K562 (cell line): ENCODE measurements around the gene TEX14. TPM values are rescaled to one million over a fixed set of nuclear protein-coding genes. Genes with fewer than 3 reads are reported as not detected.

Source experiments
- ATAC-seq: fragments of 200-7000 bp; cut with Tn5 transposase; 3 replicates; pipeline ENCODE4 v1.9.1; 2020; ENCODE audit warnings: moderate library complexity
- BruUV-seq: library from RNA; stranded (reverse); fragments of 400-500 nt; replicated peaks from 2 replicates; lab custom pipeline; 2021; lab: Mats Ljungman, UMichigan
- CTCF ChIA-PET: fragments of 300-600 bp; formaldehyde crosslinking; extraction: SDS; loops from one replicate; lab custom pipeline; 2021; ENCODE audit warnings: low intra/inter-chr PET ratio; lab: Yijun Ruan, JAX
- POLR2A ChIA-PET: fragments of 300-600, 350-650 bp; sonication (Branson Sonifier 250); formaldehyde crosslinking; extraction: SDS; loops from one replicate; lab custom pipeline; 2021; ENCODE audit warnings: antibody characterized with exemption, inconsistent platforms; lab: Yijun Ruan, JAX
- DNase-seq, 4 experiments: peaks; one replicate each; pipeline versions ENCODE4 v3.0.0 to v3.0.0-alpha.2; 2011 to 2018; ENCODE audit warnings: low spot score in 3 of 4, mixed read lengths in 3 of 4; ENCODE audit errors: extremely low read depth in 1 of 4
- FAIRE-seq: peaks from 2 replicates; lab custom pipeline; 2011; peaks lifted over from hg19 to GRCh38; lab: Jason Lieb, UNC
- H2AFZ ChIP-seq: 2 replicates; pipeline ENCODE4 v1.6.0; 2011; ENCODE audit warnings: low read depth, low read length, control low read depth, inconsistent platforms
- H3K27ac ChIP-seq: fragments of 200-600 bp; 3 replicates; pipeline ENCODE4 v1.8.0; 2011; ENCODE audit warnings: low read depth, mild to moderate bottlenecking, control low read depth, inconsistent platforms, low read length, moderate library complexity, mixed read lengths; ENCODE audit errors: extremely low read depth
- H3K27me3 ChIP-seq, 2 experiments: fragments of 300-600 bp in 1 of 2; 2 replicates in 1 of 2; 3 replicates in 1 of 2; pipeline versions ENCODE4 v1.6.0 to v1.8.0; 2011; ENCODE audit warnings: inconsistent platforms in 2 of 2, low read length in 2 of 2, mild to moderate bottlenecking in 1 of 2, mixed read lengths in 1 of 2, moderate library complexity in 1 of 2; ENCODE audit not compliant: control insufficient read depth in 2 of 2, insufficient read depth in 2 of 2
- H3K36me3 ChIP-seq: fragments of 300-600 bp; 3 replicates; pipeline ENCODE4 v1.8.0; 2011; ENCODE audit warnings: mild to moderate bottlenecking, low read length, inconsistent platforms; ENCODE audit not compliant: control insufficient read depth, insufficient read depth
- H3K4me1 ChIP-seq, 2 experiments: fragments of 200-600 bp in 1 of 2; replicated peaks in 1 of 2; 2 replicates in 1 of 2; 3 replicates in 1 of 2; pipeline versions ENCODE4 v1.5.1 to v1.8.0; 2011; ENCODE audit warnings: inconsistent platforms in 2 of 2, low read length in 2 of 2, mild to moderate bottlenecking in 1 of 2, mixed read lengths in 1 of 2, moderate library complexity in 1 of 2; ENCODE audit not compliant: control insufficient read depth in 2 of 2, insufficient read depth in 2 of 2
- H3K4me2 ChIP-seq: 2 replicates; pipeline ENCODE4 v1.6.1; 2011; ENCODE audit warnings: low read length, control low read depth, inconsistent platforms, mixed read lengths; ENCODE audit not compliant: insufficient read depth
- H3K4me3 ChIP-seq: fragments of 200-600 bp; sonication (generic), shearing (Covaris generic); 2 replicates; pipeline ENCODE4 v1.5.1; 2016; ENCODE audit warnings: control low read depth, inconsistent platforms
- H3K79me2 ChIP-seq: fragments of 200-600 bp; 3 replicates; pipeline ENCODE4 v1.8.0; 2011; ENCODE audit warnings: low read length, inconsistent platforms; ENCODE audit not compliant: control insufficient read depth, insufficient read depth
- H3K9ac ChIP-seq, 2 experiments: 2 replicates each; pipeline versions ENCODE4 v1.6.0 to v1.6.1; 2011; ENCODE audit warnings: low read depth in 2 of 2, low read length in 2 of 2, control low read depth in 1 of 2, inconsistent platforms in 1 of 2, mild to moderate bottlenecking in 1 of 2, mixed read lengths in 1 of 2; ENCODE audit not compliant: insufficient read depth in 1 of 2
- H3K9me1 ChIP-seq: one replicate; pipeline ENCODE4 v1.6.0; 2011; ENCODE audit warnings: inconsistent platforms, mild to moderate bottlenecking, low read length, moderate library complexity; ENCODE audit not compliant: control insufficient read depth, insufficient read depth
- H3K9me3 ChIP-seq: replicated peaks from 2 replicates; pipeline ENCODE4 v1.5.1; 2011; ENCODE audit warnings: low read depth, low read length, inconsistent platforms; ENCODE audit not compliant: control insufficient read depth, insufficient read depth
- H4K20me1 ChIP-seq: replicated peaks from 2 replicates; pipeline ENCODE4 v1.6.1; 2011; ENCODE audit warnings: low read length, inconsistent platforms, mixed read lengths; ENCODE audit not compliant: control insufficient read depth, insufficient read depth
- HSF4 ChIP-seq: fragments of 250-450 bp; sonication (Bioruptor Pico); IDR thresholded peaks from 2 replicates; pipeline ENCODE4 v2.1.2; 2022; ENCODE audit warnings: mild to moderate bottlenecking, moderate library complexity, borderline replicate concordance
- WGBS: fragments of 100-300 bp; shearing (Covaris generic); methylation state at CpG from one replicate; pipeline ENCODE4 v1.1.6; 2016; ENCODE audit warnings: low coverage, mixed read lengths; ENCODE audit not compliant: insufficient coverage; ENCODE audit errors: missing lambda C conversion rate; 5-methylcytosine and 5-hydroxymethylcytosine counted together
- in situ Hi-C: fragments of 300-500 bp; cut with MboI; formaldehyde crosslinking; loops from 4 replicates; pipeline ENCODE4 v1.15.0; 2018; ENCODE audit warnings: inconsistent platforms, mixed read lengths
- intact Hi-C: fragments of 100-400 bp; cut with micrococcal nuclease; formaldehyde crosslinking; loops from 2 replicates; pipeline ENCODE4 v1.14.2; 2022
- polyA plus RNA-seq, 8 experiments: library from polyadenylated mRNA; depleted of rRNA in 4 of 8; stranded (reverse) in 5 of 8; unstranded in 3 of 8; fragments of >200 nt; fragmentation: Nextera tagmentation in 2 of 8; fragmentation: Illumina TruSeq in 1 of 8; extraction: Ambion mirVana in 2 of 8; extraction: Trizol in 1 of 8; gene quantifications; 2 replicates each; pipeline versions ENCODE4 v1.2.1 to v1.2.3, GENCODE V29; 2011 to 2014; ENCODE audit warnings: inconsistent platforms in 1 of 8, missing spikeins in 1 of 8
- total RNA-seq, 7 experiments: library from RNA; depleted of rRNA in 6 of 7; stranded (reverse); fragments of >200 nt in 6 of 7; fragmentation: Illumina TruSeq in 2 of 7; extraction: Trizol in 2 of 7; gene quantifications; 2 replicates each; pipeline versions ENCODE4 v1.2.1 to v1.2.3, GENCODE V29; 2011 to 2021; ENCODE audit warnings: low replicate concordance in 1 of 7
- TF ChIP-seq, protein P1 (sequence below), 3 experiments: fragments of 200-800 bp in 1 of 3; fragments of 250-450 bp in 1 of 3; fragments of 450-650 bp in 1 of 3; sonication (Bioruptor Pico) in 1 of 3; sonication (Bioruptor generic) in 1 of 3; formaldehyde crosslinking in 1 of 3; IDR thresholded peaks; 2 replicates each; pipeline versions ENCODE4 v1.6.1 to v1.8.0; 2016 to 2022; ENCODE audit warnings: mild to moderate bottlenecking in 2 of 3, missing genetic modification characterization in 2 of 3, missing compliant biosample characterization in 1 of 3, moderate library complexity in 1 of 3

Gene TEX14
- total and polyA plus RNA-seq, 9 of the 15 experiments (the other 6 are each of a cell fraction or from before 2014, with no cell fraction given): 0.05 to 0.12 (median 0.09) TPM; not detected in 1

DNA sequence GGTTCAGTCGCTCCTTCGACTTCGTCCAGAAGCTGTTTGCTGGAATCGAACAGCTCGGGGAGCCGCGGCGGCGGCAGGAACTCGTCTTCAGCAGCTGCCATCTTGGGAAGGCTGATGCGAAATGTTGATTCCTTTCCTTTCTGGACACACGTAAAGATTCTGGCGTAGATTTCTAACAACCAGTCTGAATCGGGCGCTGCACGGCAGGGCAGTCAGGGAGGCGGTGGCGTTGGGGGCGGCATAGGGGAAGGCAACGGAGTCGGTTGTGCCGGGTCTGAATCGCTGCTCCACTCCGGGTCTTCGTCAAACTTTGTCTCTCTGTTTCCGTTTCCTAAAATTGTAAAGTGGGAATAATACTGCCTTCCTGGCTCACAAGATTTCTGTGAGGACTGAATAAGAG is 30.3 kb downstream of the TEX14 start:
- in situ Hi-C loops: no loop called here
- no peaks in the 10 kb centered on the region for H3K9me1 ChIP-seq
- H3K36me3 ChIP-seq: no peaks in the 10 kb centered on the region
- H2AFZ ChIP-seq: no peak overlapping the region
- no peak for DNase-seq
- intact Hi-C loops: no loop called here
- no peaks in the 10 kb centered on the region for H3K79me2 ChIP-seq
- no peaks in the 10 kb centered on the region for H4K20me1 ChIP-seq
- H3K4me3 ChIP-seq: no peak overlapping the region
- H3K9ac ChIP-seq: peak overlapping the region in 1 of 2 experiments; percentile 53; a peak in 1 of 4 replicates
- no peak for FAIRE-seq
- WGBS: 86% methylated on average over 26 of the region's 26 CpGs
- H3K27ac ChIP-seq: no peak overlapping the region
- ChIA-PET POLR2A (interaction anchor here (4.0 to 11.2 kb wide), 3 partner anchors 10 to 31 kb away, joined by 88 to 281 read pairs (median 97); no protein-coding TSS in a partner anchor), CTCF (no interaction called here)
- no TSS peak for BruUV-seq
- no peak for ATAC-seq
- no peak for TF ChIP-seq HSF4
- TF ChIP-seq, protein P1, sequence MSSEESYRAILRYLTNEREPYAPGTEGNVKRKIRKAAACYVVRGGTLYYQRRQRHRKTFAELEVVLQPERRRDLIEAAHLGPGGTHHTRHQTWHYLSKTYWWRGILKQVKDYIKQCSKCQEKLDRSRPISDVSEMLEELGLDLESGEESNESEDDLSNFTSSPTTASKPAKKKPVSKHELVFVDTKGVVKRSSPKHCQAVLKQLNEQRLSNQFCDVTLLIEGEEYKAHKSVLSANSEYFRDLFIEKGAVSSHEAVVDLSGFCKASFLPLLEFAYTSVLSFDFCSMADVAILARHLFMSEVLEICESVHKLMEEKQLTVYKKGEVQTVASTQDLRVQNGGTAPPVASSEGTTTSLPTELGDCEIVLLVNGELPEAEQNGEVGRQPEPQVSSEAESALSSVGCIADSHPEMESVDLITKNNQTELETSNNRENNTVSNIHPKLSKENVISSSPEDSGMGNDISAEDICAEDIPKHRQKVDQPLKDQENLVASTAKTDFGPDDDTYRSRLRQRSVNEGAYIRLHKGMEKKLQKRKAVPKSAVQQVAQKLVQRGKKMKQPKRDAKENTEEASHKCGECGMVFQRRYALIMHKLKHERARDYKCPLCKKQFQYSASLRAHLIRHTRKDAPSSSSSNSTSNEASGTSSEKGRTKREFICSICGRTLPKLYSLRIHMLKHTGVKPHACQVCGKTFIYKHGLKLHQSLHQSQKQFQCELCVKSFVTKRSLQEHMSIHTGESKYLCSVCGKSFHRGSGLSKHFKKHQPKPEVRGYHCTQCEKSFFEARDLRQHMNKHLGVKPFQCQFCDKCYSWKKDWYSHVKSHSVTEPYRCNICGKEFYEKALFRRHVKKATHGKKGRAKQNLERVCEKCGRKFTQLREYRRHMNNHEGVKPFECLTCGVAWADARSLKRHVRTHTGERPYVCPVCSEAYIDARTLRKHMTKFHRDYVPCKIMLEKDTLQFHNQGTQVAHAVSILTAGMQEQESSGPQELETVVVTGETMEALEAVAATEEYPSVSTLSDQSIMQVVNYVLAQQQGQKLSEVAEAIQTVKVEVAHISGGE (CRISPR knock-in tag; IDR thresholded peaks at IDR 0.05): peak in 1 of 3 experiments; percentile 62; a peak in 2 of 6 replicates
- no peaks in the 10 kb centered on the region for H3K9me3 ChIP-seq
- peaks cover 12 to 14% of the 10 kb centered on the region in 2 experiments; a peak in 4 of 5 replicates for H3K4me1 ChIP-seq
- H3K4me2 ChIP-seq: no peak overlapping the region
- H3K27me3 ChIP-seq: no peaks in the 10 kb centered on the region
